A549 (cell line): Measurements from ENCODE around the gene TAF12. TPM values are rescaled to one million over a fixed set of nuclear protein-coding genes. Genes with fewer than 3 reads are reported as not detected.

Experiments used
- ATAC-seq, 2 experiments: fragments of 200-7000 bp in 1 of 2; fragments of >200 bp in 1 of 2; cut with Nextera tagmentation in 1 of 2; cut with Tn5 transposase in 1 of 2; 3 replicates each; pipeline versions ENCODE4 v1.8.0 to v1.9.1; 2018 to 2020; ENCODE audit warnings: mild to moderate bottlenecking in 1 of 2, moderate library complexity in 1 of 2
- CTCF ChIA-PET: fragments of 300-600 bp; sonication (Branson Sonifier 250); formaldehyde crosslinking; extraction: SDS; loops from one replicate; lab custom pipeline; 2021; ENCODE audit warnings: antibody characterized with exemption, inconsistent platforms; lab: Yijun Ruan, JAX
- POLR2A ChIA-PET: fragments of 350-600 bp; formaldehyde crosslinking; extraction: SDS; loops from one replicate; lab custom pipeline; 2021; ENCODE audit warnings: antibody characterized with exemption, inconsistent platforms; lab: Yijun Ruan, JAX
- DNase-seq, 2 experiments: peaks; one replicate each; pipeline versions ENCODE4 v3.0.0 to v3.0.0-alpha.2; 2011 to 2016; ENCODE audit warnings: low read depth in 1 of 2, low spot score in 1 of 2
- FAIRE-seq: peaks from 2 replicates; lab custom pipeline; 2011; peaks lifted over from hg19 to GRCh38; lab: Jason Lieb, UNC
- H3K27ac ChIP-seq, 2 experiments: fragments of >200 bp; sonication (Bioruptor Twin); formaldehyde crosslinking; 3 replicates each; pipeline ENCODE4 v1.5.1; 2016 to 2017
- H3K4me1 ChIP-seq: fragments of >200 bp; sonication (Bioruptor Twin); formaldehyde crosslinking; 3 replicates; pipeline ENCODE4 v1.6.1; 2016
- H3K4me2 ChIP-seq: fragments of >200 bp; sonication (Bioruptor Twin); formaldehyde crosslinking; 3 replicates; pipeline ENCODE4 v1.6.1; 2016
- H3K4me3 ChIP-seq: fragments of >200 bp; sonication (Bioruptor Twin); formaldehyde crosslinking; 3 replicates; pipeline ENCODE4 v1.5.1; 2016
- H3K9me3 ChIP-seq: fragments of >200 bp; sonication (Bioruptor Twin); formaldehyde crosslinking; 3 replicates; pipeline ENCODE4 v1.6.1; 2016
- BCL3 ChIP-seq: fragments of >200 bp; sonication (Bioruptor Twin); formaldehyde crosslinking; IDR thresholded peaks from 3 replicates; pipeline ENCODE4 v1.6.1; 2016
- BHLHE40 ChIP-seq: IDR thresholded peaks from 2 replicates; pipeline ENCODE4 v1.6.1; 2012; ENCODE audit warnings: low read depth, low read length, inconsistent platforms
- CBX2 ChIP-seq: fragments of 200-600 bp; sonication (generic); IDR thresholded peaks from 2 replicates; pipeline ENCODE4 v1.6.1; 2016; ENCODE audit warnings: low read depth, mild to moderate bottlenecking, borderline replicate concordance
- CBX8 ChIP-seq: fragments of 200-600 bp; sonication (generic); IDR thresholded peaks from 2 replicates; pipeline ENCODE4 v1.6.1; 2016
- ELK1 ChIP-seq: fragments of 150-350 bp; IDR thresholded peaks from 2 replicates; pipeline ENCODE4 v1.6.1; 2014; ENCODE audit warnings: low read depth, mild to moderate bottlenecking, low read length
- EP300 ChIP-seq, 2 experiments: fragments of >200 bp; sonication (Bioruptor Twin); formaldehyde crosslinking; IDR thresholded peaks; 2 replicates in 1 of 2; 3 replicates in 1 of 2; pipeline ENCODE4 v1.6.1; 2016 to 2017
- FOSB ChIP-seq: fragments of 250-450 bp; sonication (Bioruptor Pico); IDR thresholded peaks from 2 replicates; pipeline ENCODE4 v1.5.0; 2020; ENCODE audit warnings: mild to moderate bottlenecking, moderate library complexity
- FOSL2 ChIP-seq, 2 experiments: fragments of 450-650 bp in 1 of 2; fragments of >200 bp in 1 of 2; sonication (Bioruptor Twin) in 1 of 2; formaldehyde crosslinking; IDR thresholded peaks; 2 replicates each; pipeline versions ENCODE4 v1.5.0 to v1.6.1; 2016 to 2020; ENCODE audit warnings: mild to moderate bottlenecking in 1 of 2, moderate library complexity in 1 of 2
- FOXS1 ChIP-seq: fragments of 250-450 bp; sonication (Bioruptor Pico); IDR thresholded peaks from 2 replicates; pipeline ENCODE4 v1.5.0; 2020; ENCODE audit warnings: mild to moderate bottlenecking, moderate library complexity
- HDAC2 ChIP-seq: fragments of 200-600 bp; sonication (generic); IDR thresholded peaks from 2 replicates; pipeline ENCODE4 v1.6.1; 2016
- HES2 ChIP-seq: fragments of >200 bp; sonication (Bioruptor Twin); formaldehyde crosslinking; IDR thresholded peaks from 2 replicates; pipeline ENCODE4 v1.6.1; 2016
- HEYL ChIP-seq: fragments of 250-450 bp; sonication (Bioruptor Pico); IDR thresholded peaks from 2 replicates; pipeline ENCODE4 v1.8.0; 2021; ENCODE audit warnings: mild to moderate bottlenecking, moderate library complexity
- HOXB5 ChIP-seq: fragments of 250-450 bp; sonication (Bioruptor Pico); IDR thresholded peaks from 2 replicates; pipeline ENCODE4 v1.5.0; 2020; ENCODE audit warnings: mild to moderate bottlenecking, moderate library complexity
- JUNB ChIP-seq: fragments of >200 bp; sonication (Bioruptor Twin); formaldehyde crosslinking; IDR thresholded peaks from 2 replicates; pipeline ENCODE4 v1.6.1; 2016
- MAFK ChIP-seq: fragments of 450-650 bp; IDR thresholded peaks from 2 replicates; pipeline ENCODE4 v1.6.1; 2014; ENCODE audit not compliant: partially characterized antibody
- MAX ChIP-seq: IDR thresholded peaks from 2 replicates; pipeline ENCODE4 v1.6.1; 2012
- MAZ ChIP-seq: fragments of 150-350 bp; IDR thresholded peaks from 2 replicates; pipeline ENCODE4 v1.6.1; 2014; ENCODE audit warnings: antibody characterized with exemption, low read depth, low read length, borderline replicate concordance
- NPAS2 ChIP-seq: fragments of 250-450 bp; sonication (Bioruptor Pico); IDR thresholded peaks from 2 replicates; pipeline ENCODE4 v1.8.0; 2022; ENCODE audit warnings: mild to moderate bottlenecking, moderate library complexity, borderline replicate concordance
- PHF8 ChIP-seq: fragments of 200-600 bp; sonication (generic); IDR thresholded peaks from 2 replicates; pipeline ENCODE4 v1.6.1; 2016; ENCODE audit warnings: low read depth, mild to moderate bottlenecking, antibody characterized with exemption, moderate library complexity, borderline replicate concordance
- RFX5 ChIP-seq: fragments of 450-650 bp; IDR thresholded peaks from 2 replicates; pipeline ENCODE4 v1.7.1; 2014; ENCODE audit warnings: antibody characterized with exemption, mild to moderate bottlenecking, moderate library complexity
- RNF2 ChIP-seq: fragments of 200-600 bp; sonication (generic); IDR thresholded peaks from 2 replicates; pipeline ENCODE4 v1.6.1; 2016; ENCODE audit warnings: low read depth, mild to moderate bottlenecking, antibody characterized with exemption, moderate library complexity, borderline replicate concordance
- TFCP2L1 ChIP-seq: fragments of 250-450 bp; sonication (Bioruptor Pico); IDR thresholded peaks from 2 replicates; pipeline ENCODE4 v1.5.0; 2021; ENCODE audit warnings: mild to moderate bottlenecking
- USF2 ChIP-seq: fragments of 450-650 bp; IDR thresholded peaks from 2 replicates; pipeline ENCODE4 v1.6.1; 2014; ENCODE audit warnings: antibody characterized with exemption
- ZC3H11A ChIP-seq: fragments of 450-650 bp; IDR thresholded peaks from 2 replicates; pipeline ENCODE4 v1.6.1; 2014; ENCODE audit warnings: antibody characterized with exemption, mild to moderate bottlenecking
- ZFP36 ChIP-seq: fragments of 450-650 bp; IDR thresholded peaks from 2 replicates; pipeline ENCODE4 v1.6.1; 2014; ENCODE audit warnings: borderline replicate concordance; ENCODE audit not compliant: partially characterized antibody
- ZSCAN20 ChIP-seq: fragments of 250-450 bp; sonication (Bioruptor Pico); IDR thresholded peaks from 2 replicates; pipeline ENCODE4 v1.8.0; 2022; ENCODE audit warnings: mild to moderate bottlenecking, moderate library complexity
- WGBS: methylation state at CpG from one replicate; pipeline ENCODE4 v1.1.6; 2017; ENCODE audit errors: missing lambda C conversion rate; 5-methylcytosine and 5-hydroxymethylcytosine counted together
- polyA plus RNA-seq, 4 experiments: library from polyadenylated mRNA; depleted of rRNA in 3 of 4; stranded (reverse); fragments of >200 nt; fragmentation: RNase III in 1 of 4; extraction: RNeasy Plus Mini Kit Qiagen cat#74134 plus additional on column Dnase treatment in 1 of 4; gene quantifications; 2 replicates in 3 of 4; 3 replicates in 1 of 4; pipeline ENCODE4 v1.2.3, GENCODE V29; 2011 to 2017

The TAF12 gene
- polyA plus RNA-seq, 2 of the 4 experiments (the other 2 are of a cell fraction): 15.8 to 38.3 TPM

GRCh38 chr1:28631713-28632112 lies 11.2 kb downstream of the TAF12 start:
- TF ChIP-seq EP300 (IDR thresholded peaks at IDR 0.05) (no peak), FOSL2 (IDR thresholded peaks at IDR 0.05) (no peak), FOSL2 (CRISPR knock-in tag; IDR thresholded peaks at IDR 0.05) (no peak), ZSCAN20 (no peak)
- TF ChIP-seq, all 56 proteins: peak for 0
- Histone ChIP-seq H3K4me3 (no peak overlapping the region), H3K4me1 (peaks cover 20% of the 10 kb centered on the region), H3K9me3 (no peaks in the 10 kb centered on the region), H3K4me2 (no peak overlapping the region), H3K27ac (no peak overlapping the region)
- POLR2A ChIA-PET: no interaction called here
- WGBS: 81% methylated on average over 1 of the region's 1 CpG
- FAIRE-seq (no peak), DNase-seq (no peak), ATAC-seq (no peak)
- CTCF ChIA-PET: interaction anchor here (0.7 to 1.0 kb wide), 3 partner anchors 78 to 333 kb away, joined by 3 read pairs; no protein-coding TSS in a partner anchor

- no peak for DNase-seq
- Histone ChIP-seq H3K4me2 (no peak overlapping the region), H3K27ac (no peak overlapping the region), H3K9me3 (no peaks in the 10 kb centered on the region), H3K4me1 (no peaks in the 10 kb centered on the region), H3K4me3 (no peak overlapping the region)
- no peak for ATAC-seq
- ChIA-PET POLR2A (no interaction called here), CTCF (interaction anchor here (1.1 kb wide), 1 partner anchor 95 kb away, joined by 3 read pairs; no protein-coding TSS in a partner anchor)
- 89% methylated on average over 3 of the region's 5 CpGs for WGBS
- no peak for FAIRE-seq
- TF ChIP-seq PHF8: no peak
- no peak for TF ChIP-seq ZC3H11A
- no peak for TF ChIP-seq NPAS2
- TF ChIP-seq FOXS1: no peak
- TF ChIP-seq HES2: no peak
- no peak for TF ChIP-seq FOSB (CRISPR knock-in tag)
- TF ChIP-seq BHLHE40: no peak
- no peak for TF ChIP-seq HEYL (CRISPR knock-in tag)
- no peak for TF ChIP-seq HDAC2
- TF ChIP-seq RNF2: no peak
- TF ChIP-seq CBX2: no peak
- TF ChIP-seq MAX: no peak
- TF ChIP-seq CBX8: no peak
- TF ChIP-seq TFCP2L1 (CRISPR knock-in tag): no peak
- no peak for TF ChIP-seq ELK1
- TF ChIP-seq RFX5: no peak
- no peak for TF ChIP-seq HOXB5
- no peak for TF ChIP-seq ZSCAN20
- no peak for TF ChIP-seq ZFP36
These were observed 29.7 kb downstream of the TAF12 start for GRCh38 chr1:28613175-28613574.

GRCh38 chr1:28606771-28607170 lies 36.1 kb downstream of the TAF12 start:
- Histone ChIP-seq H3K27ac (no peak overlapping the region), H3K4me2 (no peak overlapping the region), H3K9me3 (no peaks in the 10 kb centered on the region), H3K4me1 (peaks cover 9% of the 10 kb centered on the region), H3K4me3 (no peak overlapping the region)
- ATAC-seq (no peak), DNase-seq (no peak), FAIRE-seq (no peak)
- WGBS: 85% methylated on average over 2 of the region's 2 CpGs
- POLR2A ChIA-PET: no interaction called here
- TF ChIP-seq PHF8 (no peak), HES2 (no peak), BHLHE40 (no peak), HDAC2 (no peak), BCL3 (no peak), JUNB (no peak), CBX2 (no peak), MAZ (no peak), CBX8 (no peak), USF2 (no peak), MAFK (no peak)
- CTCF ChIA-PET: interaction anchor here (2.8 kb wide), 1 partner anchor 247 kb away, joined by 9 read pairs; no protein-coding TSS in a partner anchor
